ENCODE results near the gene LRP2. TPM values are rescaled to one million over a fixed set of nuclear protein-coding genes. Genes with fewer than 3 reads are reported as not detected.
"Not testable (repeated sequence)": the region's sequence is repeated elsewhere in the genome, so short reads cannot be mapped to it uniquely, and the experiment has no call there.

The LRP2 gene
- total RNA-seq (under 1 TPM in 3 of 5 donors, not detected in 2; under 0.01 to 0.92 (median 0.89) TPM), polyA plus RNA-seq (under 1 TPM in 2 of 3 donors, not detected in 1; 0.06 to 0.28 TPM)
- long read RNA-seq, donor 1: 0 reads
- long read RNA-seq, donor 2: 0 reads
- long read RNA-seq, donor 3: 0 reads
- long read RNA-seq, donor 4: 0 reads
- long read RNA-seq, donor 5: 0 reads
- long read RNA-seq, donor 6: 0 reads
- long read RNA-seq, donor 7: 0 reads
- long read RNA-seq, donor 8: 0 reads
- long read RNA-seq, donor 9: 0 reads
- long read RNA-seq, donor 10: 0 reads

DNA sequence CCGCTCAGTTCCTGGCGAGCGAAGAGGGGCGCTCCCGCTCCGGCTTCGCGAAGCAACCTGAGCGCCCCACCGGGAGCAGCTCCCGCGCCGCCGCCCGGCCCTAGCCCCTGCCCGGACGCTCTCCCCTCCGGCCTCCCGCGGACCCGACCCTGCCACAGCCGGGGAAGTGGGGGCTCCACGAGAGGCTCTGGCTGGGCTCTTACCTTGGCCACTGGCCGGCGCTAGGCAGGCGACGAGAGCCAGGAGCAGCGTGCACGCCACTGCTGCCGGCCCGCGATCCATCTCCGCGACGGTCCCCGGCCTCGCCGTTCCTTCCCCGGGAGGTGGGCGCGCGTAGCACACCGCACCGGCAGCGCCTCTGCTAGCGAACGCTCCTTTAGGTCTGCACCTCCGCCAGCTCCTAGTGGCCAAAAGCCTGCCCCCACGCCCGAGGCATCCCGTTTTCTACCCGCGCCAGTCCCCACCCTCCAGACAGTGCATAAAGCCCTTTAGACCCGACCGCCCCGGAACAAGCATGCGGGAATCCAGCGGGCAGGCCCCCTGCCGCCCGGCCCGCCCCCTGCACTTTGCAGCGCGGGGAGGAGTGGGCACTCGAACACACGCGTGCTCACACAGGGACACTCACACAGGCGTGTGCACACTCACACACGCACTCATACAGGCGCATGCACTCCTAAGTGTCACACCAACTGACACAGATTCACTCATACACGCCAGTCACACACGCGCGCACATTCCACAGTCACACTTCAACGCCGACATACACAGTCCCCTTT lies at the start of gene LRP2:
Gene LRP2, minus strand, starts transcription at position 417 of the 776 bp plus-strand sequence. Its CDS starts 135 bp downstream, at position 282.
- WGBS, 5 donors: 1% methylated on average over 28 to 75 of the region's 75 CpGs
- no peaks in the 10 kb centered on the region for H3K36me3 ChIP-seq
- intact Hi-C loops (cut with DNase I; ENCODE audit: low total_unique reads): no loop called here
- peak in 1 of 2 donors; percentile 48 for DNase-seq
- no peaks in the 10 kb centered on the region for H3K9me3 ChIP-seq
- H3K27ac ChIP-seq: no peak within 1 kb of the TSS
- TF ChIP-seq POLR2AphosphoS5 (IDR thresholded peaks at IDR 0.05): no peak
- TF ChIP-seq EP300 (IDR thresholded peaks at IDR 0.05): no peak
- TF ChIP-seq, protein P1, sequence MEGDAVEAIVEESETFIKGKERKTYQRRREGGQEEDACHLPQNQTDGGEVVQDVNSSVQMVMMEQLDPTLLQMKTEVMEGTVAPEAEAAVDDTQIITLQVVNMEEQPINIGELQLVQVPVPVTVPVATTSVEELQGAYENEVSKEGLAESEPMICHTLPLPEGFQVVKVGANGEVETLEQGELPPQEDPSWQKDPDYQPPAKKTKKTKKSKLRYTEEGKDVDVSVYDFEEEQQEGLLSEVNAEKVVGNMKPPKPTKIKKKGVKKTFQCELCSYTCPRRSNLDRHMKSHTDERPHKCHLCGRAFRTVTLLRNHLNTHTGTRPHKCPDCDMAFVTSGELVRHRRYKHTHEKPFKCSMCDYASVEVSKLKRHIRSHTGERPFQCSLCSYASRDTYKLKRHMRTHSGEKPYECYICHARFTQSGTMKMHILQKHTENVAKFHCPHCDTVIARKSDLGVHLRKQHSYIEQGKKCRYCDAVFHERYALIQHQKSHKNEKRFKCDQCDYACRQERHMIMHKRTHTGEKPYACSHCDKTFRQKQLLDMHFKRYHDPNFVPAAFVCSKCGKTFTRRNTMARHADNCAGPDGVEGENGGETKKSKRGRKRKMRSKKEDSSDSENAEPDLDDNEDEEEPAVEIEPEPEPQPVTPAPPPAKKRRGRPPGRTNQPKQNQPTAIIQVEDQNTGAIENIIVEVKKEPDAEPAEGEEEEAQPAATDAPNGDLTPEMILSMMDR (IDR thresholded peaks at IDR 0.05): no peak
- no peak for TF ChIP-seq POLR2A (IDR thresholded peaks at IDR 0.05)
- H3K27me3 ChIP-seq: peaks cover 0 to 68% (median 39%) of the 10 kb centered on the region in 3 donors
- peaks cover 37 to 45% (median 44%) of the 10 kb centered on the region in 4 donors for H3K4me1 ChIP-seq
- peak within 1 kb of the TSS; percentile 45 to 74 (median 60) for H3K4me3 ChIP-seq

DNA sequence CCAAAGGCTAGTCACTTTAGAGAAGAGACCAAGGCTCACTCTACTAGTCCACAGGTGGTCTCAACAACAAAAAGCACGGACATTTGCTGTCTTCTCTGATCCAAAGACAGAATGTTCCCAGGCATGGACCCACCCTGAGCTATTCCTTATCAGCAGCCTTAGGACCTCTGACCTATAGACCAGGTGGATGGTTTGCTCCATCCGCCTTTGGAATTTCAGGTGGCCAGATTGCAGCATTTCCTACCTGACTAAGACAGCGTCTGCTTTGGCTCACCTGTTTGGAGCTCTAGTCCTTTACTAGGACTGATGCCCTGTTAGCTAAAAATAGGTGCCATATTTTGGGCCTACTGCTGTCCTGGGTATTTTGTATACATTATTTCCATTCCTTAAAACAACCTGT lies 44.6 kb upstream of the LRP2 start:
- TF ChIP-seq POLR2A (IDR thresholded peaks at IDR 0.05): no peak
- no peak for TF ChIP-seq EP300 (IDR thresholded peaks at IDR 0.05)
- intact Hi-C loops (cut with DNase I; ENCODE audit: low total_unique reads): no loop called here
- no peak for DNase-seq
- WGBS, 5 donors: 58 to 69% (median 62%) methylated on average over 3 of the region's 3 CpGs
- no peaks in the 10 kb centered on the region for H3K27me3 ChIP-seq
- no peaks in the 10 kb centered on the region for H3K36me3 ChIP-seq
- H3K4me3 ChIP-seq: no peak overlapping the region
- no peak overlapping the region for H3K27ac ChIP-seq
- no peaks in the 10 kb centered on the region for H3K4me1 ChIP-seq
- H3K9me3 ChIP-seq: no peaks in the 10 kb centered on the region

DNA sequence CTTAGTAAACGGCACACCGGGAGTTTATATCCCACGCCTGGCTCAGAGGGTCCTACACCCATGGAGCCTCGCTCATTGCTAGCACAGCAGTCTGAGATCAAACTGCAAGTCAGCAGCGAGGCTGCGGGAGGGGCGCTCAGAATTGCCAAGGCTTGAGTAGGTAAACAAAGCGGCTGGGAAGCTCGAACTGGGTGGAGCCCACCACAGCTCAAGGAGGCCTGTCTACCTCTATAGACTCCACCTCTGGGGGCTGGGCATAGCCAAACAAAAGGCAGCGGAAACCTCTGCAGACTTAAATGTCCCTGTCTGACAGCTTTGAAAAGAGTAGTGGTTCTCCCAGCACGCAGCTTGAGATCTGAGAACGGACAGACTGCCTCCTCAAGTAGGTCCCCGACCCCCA lies 37.2 kb upstream of the LRP2 start:
- H3K36me3 ChIP-seq; H3K9me3 ChIP-seq; H3K4me1 ChIP-seq; intact Hi-C loops (cut with DNase I; ENCODE audit: low total_unique reads); H3K4me3 ChIP-seq; H3K27me3 ChIP-seq; H3K27ac ChIP-seq; DNase-seq: not testable (repeated sequence)
- 72 to 79% (median 79%) methylated on average over 7 to 13 of the region's 13 CpGs for WGBS, 5 donors

DNA sequence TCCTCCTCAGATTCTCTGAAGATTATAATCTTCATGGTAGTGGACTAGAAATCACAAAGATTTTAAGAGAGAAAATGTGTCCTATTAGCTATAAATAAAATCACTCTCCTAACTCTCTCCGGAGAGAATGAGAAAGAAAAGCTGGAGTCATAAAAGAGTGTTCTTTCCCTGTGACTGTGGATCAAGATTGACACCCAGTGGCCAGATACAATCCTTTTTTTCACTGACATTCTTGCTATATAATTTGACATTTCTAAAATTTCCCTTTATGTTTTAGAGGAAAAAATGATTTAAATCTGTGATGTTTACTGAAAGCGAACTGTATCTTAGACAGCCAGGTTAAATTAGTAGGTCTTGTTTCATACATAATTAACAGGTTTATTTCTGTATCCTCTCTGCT lies 35.4 kb upstream of the LRP2 start:
- DNase-seq: peak in 1 of 2 donors; percentile 49
- intact Hi-C loops (cut with DNase I; ENCODE audit: low total_unique reads): no loop called here
- Histone ChIP-seq H3K4me1 (no peaks in the 10 kb centered on the region), H3K9me3 (no peaks in the 10 kb centered on the region), H3K27me3 (peaks cover 0 to 12% (median 0%) of the 10 kb centered on the region in 3 donors), H3K4me3 (no peak overlapping the region), H3K27ac (no peak overlapping the region), H3K36me3 (no peaks in the 10 kb centered on the region)
- 45 to 58% (median 51%) methylated on average over 2 of the region's 2 CpGs for WGBS, 5 donors
- no peak for TF ChIP-seq POLR2A (IDR thresholded peaks at IDR 0.05)
- no peak for TF ChIP-seq POLR2AphosphoS5 (IDR thresholded peaks at IDR 0.05)
- TF ChIP-seq EP300 (IDR thresholded peaks at IDR 0.05): no peak
- TF ChIP-seq, protein P1 (IDR thresholded peaks at IDR 0.05): no peak

DNA sequence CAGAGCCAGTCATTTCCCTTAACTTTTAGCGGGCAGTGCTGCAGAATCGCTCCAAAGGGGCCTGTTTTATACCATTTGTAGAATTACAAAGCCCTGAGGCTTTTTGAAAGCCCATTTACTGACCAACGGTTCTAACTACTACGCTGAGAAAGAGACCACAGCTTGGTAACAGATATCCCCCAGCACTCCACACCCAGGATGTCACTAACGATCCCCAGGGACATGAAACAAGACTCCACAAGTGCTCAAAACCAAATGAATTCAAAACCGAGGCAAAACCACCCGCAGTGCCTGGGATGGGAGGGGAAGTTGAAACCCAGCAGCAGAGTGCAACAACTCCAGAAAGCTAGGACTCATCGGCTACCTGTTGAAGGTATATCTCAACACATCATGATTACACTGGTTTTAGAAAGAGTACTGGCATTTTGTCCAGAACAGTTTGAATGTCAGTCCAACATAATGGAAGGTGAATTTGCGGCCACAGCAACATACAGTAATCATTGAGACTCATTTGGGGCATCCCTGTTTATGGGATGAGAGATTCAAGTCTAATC lies 33.6 kb upstream of the LRP2 start:
- H3K9me3 ChIP-seq: no peaks in the 10 kb centered on the region
- TF ChIP-seq POLR2A (IDR thresholded peaks at IDR 0.05) (no peak), EP300 (IDR thresholded peaks at IDR 0.05) (no peak)
- TF ChIP-seq, protein P1 (IDR thresholded peaks at IDR 0.05): no peak

More for the DNA sequence above, 33.6 kb upstream of the LRP2 start:
- 80 to 89% (median 86%) methylated on average over 9 of the region's 9 CpGs for WGBS, 5 donors
- Histone ChIP-seq H3K27ac (no peak overlapping the region), H3K27me3 (peaks cover 0 to 20% (median 0%) of the 10 kb centered on the region in 3 donors), H3K4me1 (no peaks in the 10 kb centered on the region), H3K4me3 (no peak overlapping the region), H3K36me3 (no peaks in the 10 kb centered on the region)
- intact Hi-C loops (cut with DNase I; ENCODE audit: low total_unique reads): no loop called here
- no peak for DNase-seq

Measured in stomach (tissue), 19 donors.